Loucy (cell line): Measurements from ENCODE around the gene SLC25A11.

Source experiments
- H2AFZ ChIP-seq: fragments of 200-600 bp; sonication (generic); 2 replicates; pipeline ENCODE4 v1.6.0; 2016; ENCODE audit warnings: antibody characterized with exemption, mild to moderate bottlenecking, low read length, moderate library complexity
- H3F3A ChIP-seq: fragments of 200-600 bp; 2 replicates; pipeline ENCODE4 v1.6.0; 2016; ENCODE audit warnings: antibody characterized with exemption, low read depth, mild to moderate bottlenecking
- H3K27me3 ChIP-seq: fragments of 200-600 bp; sonication (generic); 2 replicates; pipeline ENCODE4 v1.6.1; 2014; ENCODE audit warnings: low read length, mild to moderate bottlenecking; ENCODE audit not compliant: insufficient read depth, poor library complexity, severe bottlenecking
- H3K36me3 ChIP-seq: fragments of 200-600 bp; sonication (generic); 2 replicates; pipeline ENCODE4 v1.6.1; 2016; ENCODE audit warnings: low read length; ENCODE audit not compliant: insufficient read depth
- H3K4me1 ChIP-seq: fragments of 200-600 bp; sonication (generic); 2 replicates; pipeline ENCODE4 v1.5.1; 2014; ENCODE audit warnings: low read length, mild to moderate bottlenecking; ENCODE audit not compliant: insufficient read depth, poor library complexity, severe bottlenecking
- H3K4me2 ChIP-seq: fragments of 200-600 bp; sonication (generic); 2 replicates; pipeline ENCODE4 v1.6.0; 2014; ENCODE audit warnings: antibody characterized with exemption, low read length, low read depth, mild to moderate bottlenecking; ENCODE audit not compliant: poor library complexity, severe bottlenecking
- H3K4me3 ChIP-seq: fragments of 200-600 bp; sonication (generic); 2 replicates; pipeline ENCODE4 v1.5.1; 2014; ENCODE audit warnings: low read length, mild to moderate bottlenecking, mixed read lengths; ENCODE audit not compliant: poor library complexity, severe bottlenecking
- H3K79me2 ChIP-seq: fragments of 200-600 bp; sonication (generic); 2 replicates; pipeline ENCODE4 v1.6.1; 2014; ENCODE audit warnings: low read length; ENCODE audit not compliant: insufficient read depth
- H3K9ac ChIP-seq: fragments of 200-600 bp; sonication (generic); 2 replicates; pipeline ENCODE4 v1.6.0; 2014; ENCODE audit warnings: mild to moderate bottlenecking, low read depth, low read length, moderate library complexity; ENCODE audit not compliant: poor library complexity, severe bottlenecking
- H3K9me2 ChIP-seq: fragments of 200-600 bp; sonication (generic); replicated peaks from 2 replicates; pipeline ENCODE4 v1.6.1; 2016; ENCODE audit warnings: low read depth, low read length, mixed read lengths
- H3K9me3 ChIP-seq: fragments of 200-600 bp; sonication (generic); 2 replicates; pipeline ENCODE4 v1.6.1; 2014; ENCODE audit warnings: mild to moderate bottlenecking, antibody characterized with exemption, low read length, low read depth; ENCODE audit not compliant: insufficient read depth
- H4K20me1 ChIP-seq: fragments of 200-600 bp; sonication (generic); 2 replicates; pipeline ENCODE4 v1.6.0; 2014; ENCODE audit warnings: antibody characterized with exemption, low read length, mild to moderate bottlenecking; ENCODE audit not compliant: insufficient read depth, poor library complexity, severe bottlenecking
- EZH2phosphoT487 ChIP-seq: fragments of 200-600 bp; IDR thresholded peaks from 2 replicates; pipeline ENCODE4 v1.6.1; 2018; ENCODE audit warnings: antibody characterized with exemption, mild to moderate bottlenecking, moderate library complexity, borderline replicate concordance
- TF ChIP-seq, protein P1 (sequence below): fragments of 200-600 bp; sonication (generic); conservative IDR thresholded peaks from 2 replicates; pipeline ENCODE4 v1.5.1; 2014; ENCODE audit warnings: mild to moderate bottlenecking, antibody characterized with exemption, low read length

SLC25A11 gene

DNA sequence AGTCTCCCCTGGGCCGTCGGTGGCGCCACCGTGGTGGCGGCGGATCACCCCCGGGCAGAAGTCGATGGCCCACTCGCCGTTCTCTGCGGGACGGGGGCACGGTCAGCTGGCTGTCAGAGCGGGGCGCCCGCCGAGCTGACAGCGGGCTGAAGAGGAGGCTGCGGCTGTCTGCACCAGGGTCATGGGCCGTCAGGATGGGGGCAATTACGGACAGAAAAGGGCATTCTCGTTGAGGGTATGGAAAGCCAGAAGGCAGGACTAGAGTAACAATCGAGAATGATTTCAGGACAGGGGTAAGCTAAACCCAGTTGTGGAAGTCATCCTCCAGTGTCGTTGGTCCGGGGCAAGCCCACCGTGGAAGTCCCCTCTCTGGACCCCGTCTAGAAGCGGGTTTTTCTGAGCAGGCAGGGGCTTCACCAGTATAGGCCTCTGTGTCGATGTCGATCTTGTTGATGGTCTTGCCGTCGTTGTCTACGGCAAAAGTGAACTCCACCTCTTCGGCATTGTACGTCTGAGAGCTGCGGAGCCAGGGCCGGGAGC is 38.7 kb downstream of the SLC25A11 start:
- Histone ChIP-seq H3K9me2 (no peaks in the 10 kb centered on the region), H3K79me2 (no peaks in the 10 kb centered on the region), H3K27me3 (no peaks in the 10 kb centered on the region), H4K20me1 (no peaks in the 10 kb centered on the region), H3K4me3 (no peak overlapping the region), H3K9ac (no peak overlapping the region), H2AFZ (no peak overlapping the region), H3K4me1 (peaks cover 8% of the 10 kb centered on the region), H3F3A (no peaks in the 10 kb centered on the region), H3K36me3 (peaks cover 6% of the 10 kb centered on the region; the same call in 1 of the 2 replicates), H3K4me2 (no peak overlapping the region), H3K9me3 (no peaks in the 10 kb centered on the region)
- TF ChIP-seq EZH2phosphoT487, result no peak
- TF ChIP-seq, protein P1, sequence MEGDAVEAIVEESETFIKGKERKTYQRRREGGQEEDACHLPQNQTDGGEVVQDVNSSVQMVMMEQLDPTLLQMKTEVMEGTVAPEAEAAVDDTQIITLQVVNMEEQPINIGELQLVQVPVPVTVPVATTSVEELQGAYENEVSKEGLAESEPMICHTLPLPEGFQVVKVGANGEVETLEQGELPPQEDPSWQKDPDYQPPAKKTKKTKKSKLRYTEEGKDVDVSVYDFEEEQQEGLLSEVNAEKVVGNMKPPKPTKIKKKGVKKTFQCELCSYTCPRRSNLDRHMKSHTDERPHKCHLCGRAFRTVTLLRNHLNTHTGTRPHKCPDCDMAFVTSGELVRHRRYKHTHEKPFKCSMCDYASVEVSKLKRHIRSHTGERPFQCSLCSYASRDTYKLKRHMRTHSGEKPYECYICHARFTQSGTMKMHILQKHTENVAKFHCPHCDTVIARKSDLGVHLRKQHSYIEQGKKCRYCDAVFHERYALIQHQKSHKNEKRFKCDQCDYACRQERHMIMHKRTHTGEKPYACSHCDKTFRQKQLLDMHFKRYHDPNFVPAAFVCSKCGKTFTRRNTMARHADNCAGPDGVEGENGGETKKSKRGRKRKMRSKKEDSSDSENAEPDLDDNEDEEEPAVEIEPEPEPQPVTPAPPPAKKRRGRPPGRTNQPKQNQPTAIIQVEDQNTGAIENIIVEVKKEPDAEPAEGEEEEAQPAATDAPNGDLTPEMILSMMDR, result no peak

DNA sequence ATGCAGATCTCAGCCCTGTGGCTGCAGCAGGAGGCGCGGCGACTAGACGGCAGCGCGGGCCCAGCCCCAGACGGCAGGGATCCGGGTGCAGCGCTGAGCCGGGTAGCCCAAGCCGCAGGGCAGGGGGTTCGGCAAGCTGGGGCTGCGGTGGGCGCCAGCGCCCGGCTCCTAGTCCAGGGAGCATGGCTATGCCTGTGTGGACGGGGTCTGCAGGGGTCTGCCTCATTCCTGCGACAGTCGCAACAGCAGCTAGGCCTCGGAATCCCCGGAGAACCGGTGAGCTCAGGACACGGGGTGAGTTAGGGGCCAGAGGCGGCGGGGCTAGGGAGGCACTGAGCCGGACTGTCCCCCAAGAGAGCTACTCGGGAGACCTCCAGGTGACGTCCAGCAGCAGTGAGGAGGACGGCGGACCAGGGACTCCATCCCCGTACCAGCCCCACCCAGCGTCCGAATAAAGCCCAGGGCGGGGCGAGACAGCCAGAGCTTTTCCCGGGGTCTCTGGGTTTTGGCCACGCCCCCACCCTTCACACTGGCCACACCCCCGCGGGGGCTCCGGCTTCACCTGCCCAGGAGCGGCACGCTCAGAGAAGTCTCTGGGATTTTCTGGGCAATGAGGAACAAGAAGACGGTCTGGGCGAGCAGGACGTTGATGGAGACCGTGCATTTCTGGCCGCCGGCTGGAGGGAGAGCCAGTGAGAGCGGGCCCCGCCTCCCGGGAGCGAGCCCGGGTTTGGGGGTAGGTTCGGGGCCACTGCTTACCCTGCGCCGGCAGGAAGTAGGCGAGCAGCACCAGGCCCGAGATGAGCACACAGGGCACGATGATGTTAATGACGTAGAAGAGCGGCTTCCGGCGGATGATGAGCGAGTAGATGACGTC is 39.4 kb downstream of the SLC25A11 start:
- Histone ChIP-seq H3K79me2 (no peaks in the 10 kb centered on the region), H4K20me1 (no peaks in the 10 kb centered on the region), H3K9me3 (no peaks in the 10 kb centered on the region), H3K9me2 (no peaks in the 10 kb centered on the region), H3K27me3 (no peaks in the 10 kb centered on the region), H3K4me1 (peaks cover 8% of the 10 kb centered on the region), H3K36me3 (peaks cover 7% of the 10 kb centered on the region; the same call in 1 of the 2 replicates), H3K4me3 (no peak overlapping the region), H2AFZ (no peak overlapping the region), H3F3A (no peaks in the 10 kb centered on the region), H3K9ac (no peak overlapping the region), H3K4me2 (no peak overlapping the region)
- TF ChIP-seq EZH2phosphoT487, result no peak
- TF ChIP-seq, protein P1, result no peak

DNA sequence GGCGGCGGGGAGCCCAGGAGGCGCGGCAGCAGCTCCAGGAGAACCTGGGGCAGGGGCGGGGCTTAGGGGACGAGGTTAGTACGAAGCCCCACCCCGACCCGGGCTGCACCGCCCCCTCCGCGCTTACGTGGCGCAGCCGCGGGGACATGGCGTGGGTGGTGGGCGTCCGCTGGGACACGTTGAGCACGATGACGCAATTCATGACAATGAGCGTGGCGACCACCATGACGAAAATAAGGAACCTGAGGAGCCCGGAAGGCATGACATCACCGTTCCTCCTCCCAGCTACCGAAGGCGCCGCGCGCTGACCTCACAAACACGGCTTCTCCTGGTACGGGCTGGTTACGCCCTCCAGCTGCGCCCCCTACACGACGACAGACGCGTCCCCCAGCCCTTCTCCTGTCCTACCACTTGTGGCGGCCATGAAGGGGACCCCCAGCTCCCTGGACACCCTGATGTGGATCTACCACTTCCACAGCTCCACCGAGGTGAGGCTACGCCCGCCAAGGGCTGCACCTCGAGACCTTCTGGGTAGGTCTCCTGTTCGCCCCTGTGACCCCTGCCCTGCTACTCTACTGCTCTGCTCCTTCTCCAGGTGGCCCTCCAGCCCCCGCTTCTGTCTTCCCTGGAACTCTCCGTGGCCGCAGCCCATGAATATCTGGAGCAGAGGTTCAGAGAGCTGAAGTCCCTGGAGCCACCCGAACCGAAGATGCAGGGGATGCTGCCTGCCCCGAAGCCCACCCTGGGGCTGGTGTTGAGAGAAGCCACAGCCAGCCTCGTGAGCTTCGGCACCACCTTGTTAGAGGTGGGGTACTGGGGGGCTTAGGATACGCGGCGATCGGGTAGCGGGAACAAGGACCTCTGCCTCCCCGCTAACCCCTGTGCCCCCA is 40.3 kb downstream of the SLC25A11 start, which contains the start of gene C17orf107:
TSS of gene C17orf107 (plus strand) at position 196 of the 890 bp plus-strand sequence. CDS start at position 423, 227 bp downstream.
- H3K9ac ChIP-seq, result no peak within 1 kb of the TSS
- H3K27me3 ChIP-seq, result no peaks in the 10 kb centered on the region
- no peaks in the 10 kb centered on the region for H3F3A ChIP-seq
- H3K4me1 ChIP-seq, result peaks cover 8% of the 10 kb centered on the region
- peaks cover 15% of the 10 kb centered on the region; the same call in 1 of the 2 replicates for H3K36me3 ChIP-seq
- no peaks in the 10 kb centered on the region for H4K20me1 ChIP-seq
- no peaks in the 10 kb centered on the region for H3K79me2 ChIP-seq
- no peaks in the 10 kb centered on the region for H3K9me3 ChIP-seq
- no peak for TF ChIP-seq EZH2phosphoT487
- TF ChIP-seq, protein P1, result no peak
- no peak within 1 kb of the TSS for H2AFZ ChIP-seq
- H3K9me2 ChIP-seq, result no peaks in the 10 kb centered on the region
- H3K4me2 ChIP-seq, result no peak within 1 kb of the TSS
- H3K4me3 ChIP-seq, result no peak within 1 kb of the TSS
